ENCODE data around the gene DPT. TPM values are rescaled to one million over a fixed set of nuclear protein-coding genes. Genes with fewer than 3 reads are reported as not detected.

The DPT gene
- total and polyA plus RNA-seq, 10 of the 15 experiments (the other 5 are each of a cell fraction or from before 2014, with no cell fraction given) = 0.05 to 0.10 TPM; not detected in 8

- in situ Hi-C loops (cut with MboI) = no loop called here
- Histone ChIP-seq H3K4me3 (no peak overlapping the region), H3K79me2 (ENCODE audit: control insufficient read depth, insufficient read depth, low read length) (no peaks in the 10 kb centered on the region), H3K27ac (ENCODE audit: control insufficient read depth, insufficient read depth) (no peak overlapping the region), H2AFZ (ENCODE audit: control insufficient read depth, low read depth, low read length) (no peak overlapping the region), H4K20me1 (ENCODE audit: control insufficient read depth, insufficient read depth) (no peaks in the 10 kb centered on the region), H3K4me1 (ENCODE audit: control insufficient read depth, insufficient read depth, low read length) (no peaks in the 10 kb centered on the region), H3K27me3 (replicated peaks in 1 of 2; ENCODE audit: control insufficient read depth in 2 of 2, insufficient read depth in 2 of 2, low read length in 1 of 2) (peaks cover 0 to 3% of the 10 kb centered on the region in 2 experiments; a peak in 2 of 4 replicates), H3K9ac (ENCODE audit: control insufficient read depth, insufficient read depth, low read length) (no peak overlapping the region), H3K9me3 (replicated peaks; ENCODE audit: control insufficient read depth, insufficient read depth, low read length) (no peaks in the 10 kb centered on the region), H3K4me2 (ENCODE audit: control insufficient read depth, insufficient read depth) (no peak overlapping the region), H3K36me3 (ENCODE audit: control insufficient read depth in 2 of 2, insufficient read depth in 2 of 2, low read length in 1 of 2) (no peaks in the 10 kb centered on the region)
- WGBS (ENCODE audit: insufficient coverage, insufficient replicate concordance, low lambda C conversion rate, missing lambda C conversion rate) = 31% methylated on average over 6 of the region's 6 CpGs
- RAD21 ChIA-PET (ENCODE audit: unreplicated experiment) = interaction anchor here (1.4 to 1.7 kb wide), 2 partner anchors 99 to 289 kb away, joined by 5 to 7 read pairs; no protein-coding TSS in a partner anchor
- SMC1A ChIA-PET (ENCODE audit: uncharacterized antibody, unreplicated experiment) = interaction anchor here (0.9 to 4.1 kb wide), 3 partner anchors 118 to 373 kb away, joined by 3 to 24 read pairs (median 4); no protein-coding TSS in a partner anchor
- intact Hi-C loops (cut with micrococcal nuclease; ENCODE audit: unreplicated experiment) = no loop called here
- ATAC-seq = no peak
- TF ChIP-seq TCF7 (IDR thresholded peaks at IDR 0.05; ENCODE audit: borderline replicate concordance) (no peak), BMI1 (IDR thresholded peaks at IDR 0.05; ENCODE audit: borderline replicate concordance) (no peak)
- CTCF ChIA-PET = interaction anchor here (0.6 to 3.4 kb wide), 2 partner anchors 131 to 373 kb away, joined by 3 to 20 read pairs; no protein-coding TSS in a partner anchor
- no TSS peak for BruUV-seq (replicated peaks)
- no peak for DNase-seq (ENCODE audit: low read depth, low spot score)
- FAIRE-seq = no peak
- POLR2A ChIA-PET = no interaction called here
These were observed 7.5 kb upstream of the DPT start for GRCh38 chr1:168736520-168736919.

GRCh38 chr1:168735974-168736373, 7.0 kb upstream of the DPT start:
- intact Hi-C loops (cut with micrococcal nuclease; ENCODE audit: unreplicated experiment) = no loop called here
- ChIA-PET SMC1A (ENCODE audit: uncharacterized antibody, unreplicated experiment) (interaction anchor here (0.8 to 4.1 kb wide), 6 partner anchors 135 to 613 kb away, joined by 3 to 24 read pairs (median 4); no protein-coding TSS in a partner anchor), CTCF (interaction anchor here (1.0 to 3.4 kb wide), 4 partner anchors 10 to 611 kb away, joined by 3 to 20 read pairs (median 4); no protein-coding TSS in a partner anchor), POLR2A (interaction anchor here (0.6 kb wide), 1 partner anchor 391 kb away, joined by 4 read pairs; no protein-coding TSS in a partner anchor), RAD21 (ENCODE audit: unreplicated experiment) (interaction anchor here (0.5 to 1.8 kb wide), 10 partner anchors 99 to 612 kb away, joined by 3 to 13 read pairs (median 4); no protein-coding TSS in a partner anchor)
- no peaks in the 10 kb centered on the region for H3K36me3 ChIP-seq (ENCODE audit: control insufficient read depth in 2 of 2, insufficient read depth in 2 of 2, low read length in 1 of 2)
- H4K20me1 ChIP-seq (ENCODE audit: control insufficient read depth, insufficient read depth) = no peaks in the 10 kb centered on the region
- DNase-seq (ENCODE audit: low read depth, low spot score) = no peak
- H3K4me3 ChIP-seq = no peak overlapping the region
- no TSS peak for BruUV-seq (replicated peaks)
- WGBS (ENCODE audit: insufficient coverage, insufficient replicate concordance, low lambda C conversion rate, missing lambda C conversion rate) = 38% methylated on average over 5 of the region's 5 CpGs
- in situ Hi-C loops (cut with MboI) = no loop called here
- H3K27ac ChIP-seq (ENCODE audit: control insufficient read depth, insufficient read depth) = no peak overlapping the region
- no peak overlapping the region for H3K4me2 ChIP-seq (ENCODE audit: control insufficient read depth, insufficient read depth)
- no peaks in the 10 kb centered on the region for H3K79me2 ChIP-seq (ENCODE audit: control insufficient read depth, insufficient read depth, low read length)
- H2AFZ ChIP-seq (ENCODE audit: control insufficient read depth, low read depth, low read length) = no peak overlapping the region
- H3K4me1 ChIP-seq (ENCODE audit: control insufficient read depth, insufficient read depth, low read length) = no peaks in the 10 kb centered on the region
- FAIRE-seq = no peak
- H3K9ac ChIP-seq (ENCODE audit: control insufficient read depth, insufficient read depth, low read length) = no peak overlapping the region
- H3K27me3 ChIP-seq (replicated peaks in 1 of 2; ENCODE audit: control insufficient read depth in 2 of 2, insufficient read depth in 2 of 2, low read length in 1 of 2) = peaks cover 0 to 3% of the 10 kb centered on the region in 2 experiments; a peak in 2 of 4 replicates
- H3K9me3 ChIP-seq (replicated peaks; ENCODE audit: control insufficient read depth, insufficient read depth, low read length) = no peaks in the 10 kb centered on the region
- ATAC-seq = no peak
- TF ChIP-seq E2F4 (IDR thresholded peaks at IDR 0.05; ENCODE audit: low read depth, low read length) (no peak), NFYA (IDR thresholded peaks at IDR 0.05; ENCODE audit: borderline replicate concordance, low read depth, low read length) (no peak), PKNOX1 (IDR thresholded peaks at IDR 0.05) (no peak), CUX1 (IDR thresholded peaks at IDR 0.05; ENCODE audit: insufficient replicate concordance, low read depth, low read length) (no peak)
